SIG-M5 treated with dmso at 0.1 percent for 504 hours (cell line): Measurements from ENCODE around the gene MORN1.

ENCODE experiments used
- DNase-seq: peaks from one replicate; lab custom pipeline; 2025; ENCODE audit not compliant: unreplicated experiment; lab: John Stamatoyannopoulos, UW

The MORN1 gene

GRCh38 chr1:2388004-2388913 lies 3.1 kb downstream of the MORN1 start:
- DNase-seq: no peak

- no peak for DNase-seq
These were observed 4.4 kb downstream of the MORN1 start for GRCh38 chr1:2386636-2387611.

GRCh38 chr1:2385606-2386280 lies 5.6 kb downstream of the MORN1 start:
- no peak for DNase-seq

- no peak for DNase-seq
These were observed 6.3 kb downstream of the MORN1 start for GRCh38 chr1:2384941-2385481.

- no peak for DNase-seq
These were observed 7.1 kb downstream of the MORN1 start for GRCh38 chr1:2384130-2384860.

- DNase-seq: no peak
These were observed 7.8 kb downstream of the MORN1 start for GRCh38 chr1:2383576-2383975.

- DNase-seq: no peak
These were observed 8.6 kb downstream of the MORN1 start for GRCh38 chr1:2382621-2383361.

- DNase-seq: peak; percentile 38
These were observed 9.4 kb downstream of the MORN1 start for GRCh38 chr1:2381741-2382620.

GRCh38 chr1:2380816-2381591 lies 10.3 kb downstream of the MORN1 start:
- DNase-seq: no peak

- no peak for DNase-seq
These were observed 11.5 kb downstream of the MORN1 start for GRCh38 chr1:2379733-2380404.

GRCh38 chr1:2378956-2379732 lies 12.2 kb downstream of the MORN1 start:
- no peak for DNase-seq

- no peak for DNase-seq
These were observed 12.9 kb downstream of the MORN1 start for GRCh38 chr1:2378441-2378851.

- no peak for DNase-seq
These were observed 13.5 kb downstream of the MORN1 start for GRCh38 chr1:2377751-2378440.

GRCh38 chr1:2376931-2377672 lies 14.3 kb downstream of the MORN1 start:
- DNase-seq: no peak

- no peak for DNase-seq
These were observed 15.1 kb downstream of the MORN1 start for GRCh38 chr1:2376261-2376741.
